Measurements from ENCODE around the gene PMS2.
"Not testable (repeated sequence)": the region's sequence is repeated elsewhere in the genome, so short reads cannot be mapped to it uniquely, and the experiment has no call there.

DNA sequence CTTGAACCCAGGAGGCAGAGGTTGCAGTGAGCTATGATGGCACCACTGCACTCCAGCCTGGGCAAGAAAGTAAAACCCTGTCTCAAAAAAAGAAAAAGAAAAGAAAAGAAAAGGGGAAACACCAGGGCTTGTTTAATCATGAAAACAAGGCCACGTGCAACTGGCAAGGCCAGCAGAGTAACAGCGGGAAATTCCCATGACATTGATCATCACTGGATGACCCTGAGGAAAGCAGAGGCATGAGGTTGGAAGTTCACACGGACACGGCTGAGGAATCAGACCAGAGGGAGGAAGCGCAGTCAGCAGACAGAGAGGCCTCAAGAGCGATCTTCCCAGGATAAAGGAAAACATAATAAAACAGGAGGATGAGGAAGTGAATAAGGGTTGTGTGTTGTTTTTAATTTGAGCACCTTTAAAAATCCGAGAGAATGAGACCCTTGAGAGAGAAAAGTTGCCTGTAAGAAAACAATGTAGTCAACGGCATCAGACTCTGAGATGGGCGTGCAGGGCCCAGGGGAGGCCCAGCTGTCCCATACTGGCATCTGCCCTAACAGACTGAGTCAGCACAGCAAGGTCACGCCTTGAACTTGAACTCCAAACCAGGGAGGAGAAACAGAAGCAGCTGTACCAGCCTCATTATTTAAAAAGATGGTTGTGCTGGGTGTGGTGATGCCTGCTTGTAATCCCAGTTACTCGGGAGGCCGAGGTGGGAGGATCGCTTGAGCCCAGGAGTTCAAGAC lies 76.8 kb downstream of the PMS2 start:
- TF ChIP-seq, protein P1, sequence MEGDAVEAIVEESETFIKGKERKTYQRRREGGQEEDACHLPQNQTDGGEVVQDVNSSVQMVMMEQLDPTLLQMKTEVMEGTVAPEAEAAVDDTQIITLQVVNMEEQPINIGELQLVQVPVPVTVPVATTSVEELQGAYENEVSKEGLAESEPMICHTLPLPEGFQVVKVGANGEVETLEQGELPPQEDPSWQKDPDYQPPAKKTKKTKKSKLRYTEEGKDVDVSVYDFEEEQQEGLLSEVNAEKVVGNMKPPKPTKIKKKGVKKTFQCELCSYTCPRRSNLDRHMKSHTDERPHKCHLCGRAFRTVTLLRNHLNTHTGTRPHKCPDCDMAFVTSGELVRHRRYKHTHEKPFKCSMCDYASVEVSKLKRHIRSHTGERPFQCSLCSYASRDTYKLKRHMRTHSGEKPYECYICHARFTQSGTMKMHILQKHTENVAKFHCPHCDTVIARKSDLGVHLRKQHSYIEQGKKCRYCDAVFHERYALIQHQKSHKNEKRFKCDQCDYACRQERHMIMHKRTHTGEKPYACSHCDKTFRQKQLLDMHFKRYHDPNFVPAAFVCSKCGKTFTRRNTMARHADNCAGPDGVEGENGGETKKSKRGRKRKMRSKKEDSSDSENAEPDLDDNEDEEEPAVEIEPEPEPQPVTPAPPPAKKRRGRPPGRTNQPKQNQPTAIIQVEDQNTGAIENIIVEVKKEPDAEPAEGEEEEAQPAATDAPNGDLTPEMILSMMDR (conservative IDR thresholded peaks at IDR 0.05; ENCODE audit: low read length), result not testable (repeated sequence)
- not testable (repeated sequence) for TF ChIP-seq EZH2phosphoT487 (IDR thresholded peaks at IDR 0.05; ENCODE audit: borderline replicate concordance)

Data from Loucy (cell line).